HepG2 (cell line): ENCODE results near the gene PXK. TPM values are rescaled to one million over a fixed set of nuclear protein-coding genes. Genes with fewer than 3 reads are reported as not detected.
A peak's percentile ranks its signal among the peaks of the same experiment; 100 is the strongest.

Experiments
- CBX1 ChIP-seq: IDR thresholded peaks from one replicate; pipeline ENCODE4 v1.6.1; 2016; ENCODE audit warnings: antibody characterized with exemption, low read depth
- CREB1 ChIP-seq, 2 experiments: fragments of 450-650 bp in 1 of 2; IDR thresholded peaks; 2 replicates each; pipeline ENCODE4 v1.6.1; 2016 to 2017; ENCODE audit warnings: control low read depth in 1 of 2, mild to moderate bottlenecking in 1 of 2, missing compliant biosample characterization in 1 of 2, missing genetic modification characterization in 1 of 2
- FOXP1 ChIP-seq, 2 experiments: fragments of 450-650 bp in 1 of 2; IDR thresholded peaks; 2 replicates each; pipeline ENCODE4 v1.6.1; 2017 to 2018; ENCODE audit warnings: antibody characterized with exemption in 1 of 2
- HNF1B ChIP-seq: sonication (generic); formaldehyde crosslinking; IDR thresholded peaks from 2 replicates; pipeline ENCODE4 v1.5.1; 2020; ENCODE audit warnings: mild to moderate bottlenecking, moderate library complexity, missing genetic modification reagents
- HOXD1 ChIP-seq: sonication (generic); formaldehyde crosslinking; IDR thresholded peaks from 2 replicates; pipeline ENCODE4 v1.5.0; 2020; ENCODE audit warnings: missing genetic modification reagents
- MIER2 ChIP-seq: IDR thresholded peaks from 2 replicates; pipeline ENCODE4 v1.6.1; 2016; ENCODE audit warnings: missing biosample characterization, missing genetic modification reagents
- PRDM10 ChIP-seq: sonication (generic); formaldehyde crosslinking; IDR thresholded peaks from 2 replicates; pipeline ENCODE4 v1.4.0; 2020; ENCODE audit warnings: low read depth, missing genetic modification reagents
- ZBTB40 ChIP-seq, 2 experiments: fragments of 450-650 bp in 1 of 2; sonication (generic) in 1 of 2; formaldehyde crosslinking in 1 of 2; IDR thresholded peaks; 2 replicates each; pipeline versions ENCODE4 v1.6.1 to v1.8.0; 2016 to 2022; ENCODE audit warnings: antibody characterized with exemption in 1 of 2, mild to moderate bottlenecking in 1 of 2, missing genetic modification reagents in 1 of 2
- ZFP37 ChIP-seq: sonication (generic); formaldehyde crosslinking; IDR thresholded peaks from 2 replicates; pipeline ENCODE4 v1.4.0; 2020; ENCODE audit warnings: missing genetic modification reagents, borderline replicate concordance
- ZIK1 ChIP-seq: sonication (generic); formaldehyde crosslinking; IDR thresholded peaks from 2 replicates; pipeline ENCODE4 v1.5.0; 2020; ENCODE audit warnings: mild to moderate bottlenecking, low read depth, missing genetic modification reagents, borderline replicate concordance
- ZNF224 ChIP-seq: sonication (generic); formaldehyde crosslinking; IDR thresholded peaks from 2 replicates; pipeline ENCODE4 v1.5.0; 2020; ENCODE audit warnings: mild to moderate bottlenecking, missing genetic modification reagents
- ZNF225 ChIP-seq: sonication (generic); formaldehyde crosslinking; IDR thresholded peaks from 2 replicates; pipeline ENCODE4 v1.4.0; 2020; ENCODE audit warnings: mild to moderate bottlenecking, missing genetic modification reagents
- ZNF746 ChIP-seq: sonication (generic); formaldehyde crosslinking; IDR thresholded peaks from 2 replicates; pipeline ENCODE4 v1.8.0; 2022; ENCODE audit warnings: mild to moderate bottlenecking, missing genetic modification reagents
- polyA plus RNA-seq, 8 experiments: library from polyadenylated mRNA; depleted of rRNA in 3 of 8; stranded (reverse) in 7 of 8; unstranded in 1 of 8; fragments of >200 nt; fragmentation: Illumina TruSeq in 4 of 8; extraction: Trizol in 4 of 8; gene quantifications; 2 replicates each; pipeline versions ENCODE4 v1.2.1 to v1.2.3, GENCODE V29; 2011 to 2016; ENCODE audit warnings: low read depth in 4 of 8, missing spikeins in 1 of 8, mixed read lengths in 1 of 8; ENCODE audit not compliant: insufficient read depth in 1 of 8
- total RNA-seq, 5 experiments: library from RNA; depleted of rRNA; stranded (reverse); fragments of >200 nt; fragmentation: Illumina TruSeq; extraction: Trizol; gene quantifications; 2 replicates each; pipeline ENCODE4 v1.2.3, GENCODE V29; 2016; ENCODE audit warnings: low read depth in 1 of 5

PXK gene
- total and polyA plus RNA-seq, 2 of the 13 experiments (the other 11 are each of a cell fraction or from before 2014, with no cell fraction given), result 6.4 to 18.6 TPM

GRCh38 chr3:58305882-58306711 lies 26.6 kb upstream of the PXK start, which contains the start of the genes HTD2 and RPP14 (continued):
- TF ChIP-seq ZBTB40 (IDR thresholded peaks at IDR 0.05) (no peak), ZBTB40 (CRISPR knock-in tag; IDR thresholded peaks at IDR 0.05) (peak; percentile 73), ZFP37 (no peak), HNF1B (CRISPR knock-in tag) (peak; percentile 96), CBX1 (peak; percentile 39), FOXP1 (IDR thresholded peaks at IDR 0.05) (no peak), FOXP1 (CRISPR knock-in tag; IDR thresholded peaks at IDR 0.05) (no peak; the same call in 1 of the 2 replicates), MIER2 (CRISPR knock-in tag) (peak; percentile 63), CREB1 (IDR thresholded peaks at IDR 0.05) (peak; percentile 100), CREB1 (CRISPR knock-in tag; IDR thresholded peaks at IDR 0.05) (peak; percentile 99), ZNF224 (CRISPR knock-in tag) (peak; percentile 72; the same call in 1 of the 2 replicates), ZNF746 (CRISPR knock-in tag) (0 out of 2 replicates have a peak, but pooled peaks have one; percentile 49), HOXD1 (no peak; the same call in 1 of the 2 replicates), ZNF225 (CRISPR knock-in tag) (peak; percentile 88; the same call in 1 of the 2 replicates), ZIK1 (CRISPR knock-in tag) (0 out of 2 replicates have a peak, but pooled peaks have one; percentile 80), PRDM10 (CRISPR knock-in tag) (peak; percentile 63)
